HG03095 (cell line): ENCODE measurements around the gene MAPKAP1.
"Not testable (repeated sequence)": the region's sequence is repeated elsewhere in the genome, so short reads cannot be mapped to it uniquely, and the experiment has no call there.

Source experiments
- ATAC-seq: cut with Tn5 transposase; IDR thresholded peaks from one replicate; pipeline ENCODE4 v1.9.1; 2021; ENCODE audit warnings: moderate library complexity; ENCODE audit not compliant: unreplicated experiment

The MAPKAP1 gene

DNA sequence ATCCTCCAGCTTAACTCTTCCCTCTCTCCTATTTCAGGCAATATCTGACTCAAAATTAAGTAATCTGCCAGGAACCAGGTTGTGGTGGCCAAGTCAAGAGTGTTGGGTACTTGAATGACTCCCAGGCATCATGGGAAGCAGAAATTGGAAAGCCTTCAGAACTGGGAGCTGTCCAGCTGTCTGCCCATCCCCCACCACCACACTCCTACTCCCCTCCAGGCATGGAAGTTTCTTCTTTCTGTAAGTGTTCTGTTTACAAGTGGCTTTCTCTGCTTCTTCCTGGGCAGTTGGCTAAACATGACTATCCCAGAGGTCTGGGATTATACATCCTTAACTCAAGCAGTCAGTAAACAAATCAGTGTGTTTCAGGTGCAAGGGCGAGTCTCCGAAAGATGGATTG is 25.6 kb upstream of the MAPKAP1 start:
- no peak for ATAC-seq

DNA sequence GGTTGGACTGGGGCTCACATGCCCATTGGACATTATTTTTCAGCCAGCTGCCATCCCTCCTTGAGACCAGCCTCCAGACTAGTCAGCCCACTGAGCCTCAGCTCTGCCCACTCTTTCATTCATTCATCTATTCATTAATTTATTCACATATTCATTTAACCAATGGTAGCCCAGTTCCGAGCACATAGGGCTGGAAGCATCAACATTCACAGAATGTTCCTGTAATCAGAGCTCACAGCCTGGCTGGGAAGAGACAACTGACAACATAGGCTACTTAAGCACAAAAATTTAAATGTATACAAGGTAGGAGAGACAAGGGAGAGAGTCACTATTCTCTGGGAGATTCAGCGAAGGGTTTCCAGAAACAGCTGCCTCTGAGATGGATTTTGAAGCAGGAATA is 23.2 kb upstream of the MAPKAP1 start:
- ATAC-seq, result no peak

DNA sequence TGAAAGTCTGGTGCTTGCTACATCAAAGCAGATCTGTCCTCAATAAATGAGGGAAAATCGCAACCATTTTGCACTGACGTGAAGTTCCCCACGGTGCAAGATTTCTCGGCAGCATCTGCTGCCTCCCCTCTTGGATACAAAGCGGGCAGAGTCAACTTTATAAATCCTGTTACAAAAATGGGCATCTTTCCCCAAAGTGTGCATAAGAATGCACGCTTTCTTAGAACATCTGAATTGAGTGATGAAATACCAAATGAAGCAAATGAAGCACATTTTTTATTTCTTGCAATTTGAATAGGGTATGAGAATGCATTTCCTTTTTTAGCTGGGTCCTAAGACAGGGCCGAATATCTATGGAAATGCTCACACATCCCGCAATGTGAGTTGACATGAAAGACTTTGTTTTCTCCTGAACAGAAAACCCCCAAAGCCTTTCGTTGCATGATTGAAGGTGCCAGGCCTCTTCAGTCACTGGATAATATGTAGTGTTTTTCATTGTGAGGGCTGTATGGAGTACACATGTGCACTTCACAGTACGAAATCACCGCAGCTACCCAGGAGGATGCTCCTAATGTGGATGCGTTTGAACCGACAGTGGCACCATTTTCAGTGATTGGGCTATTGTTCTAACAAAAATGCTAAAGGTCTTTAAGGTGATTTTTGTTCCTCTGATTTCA is 19.6 kb upstream of the MAPKAP1 start:
- ATAC-seq, result no peak

DNA sequence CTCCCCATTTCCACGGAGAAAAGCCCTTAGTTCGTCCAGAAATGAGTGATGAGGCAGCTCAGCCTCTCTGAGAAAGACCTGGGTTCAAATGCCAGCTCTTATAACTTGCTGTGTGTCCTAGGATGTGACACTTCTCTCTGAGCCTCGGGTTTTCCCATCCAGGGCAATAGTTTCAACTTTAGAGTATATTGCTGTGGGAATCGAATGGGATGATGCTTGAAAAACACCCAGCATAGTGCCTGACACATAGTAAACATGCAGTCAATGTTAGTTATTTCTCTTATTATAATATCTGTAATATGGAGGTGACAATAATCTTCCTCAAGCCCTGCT is 430 bp upstream of the MAPKAP1 start:
- ATAC-seq, result no peak

GRCh38 chr9:125705893-125706292 is 1.1 kb downstream of the MAPKAP1 start:
- ATAC-seq, result no peak

DNA sequence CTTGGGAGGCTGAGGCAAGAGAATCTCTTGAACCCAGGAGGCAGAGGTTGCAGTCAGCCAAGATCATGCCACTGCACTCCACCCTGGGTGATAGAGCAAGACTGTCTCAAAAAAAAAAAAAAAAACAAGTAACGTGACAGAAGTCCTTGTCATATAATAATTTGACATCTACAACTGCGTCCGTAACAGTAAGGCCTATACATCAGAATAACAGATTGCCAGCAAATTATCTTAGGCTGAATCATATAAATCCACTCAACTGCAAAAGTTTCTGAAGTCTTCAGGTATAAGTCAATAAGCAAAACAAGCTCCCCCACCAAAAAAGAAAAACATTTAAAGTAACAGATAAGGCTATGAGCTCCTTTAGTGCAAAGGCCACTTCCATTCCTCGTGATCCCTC is 3.3 kb downstream of the MAPKAP1 start:
- ATAC-seq, result no peak

- no peak for ATAC-seq
Observed at GRCh38 chr9:125701351-125701750, 5.7 kb downstream of the MAPKAP1 start.

DNA sequence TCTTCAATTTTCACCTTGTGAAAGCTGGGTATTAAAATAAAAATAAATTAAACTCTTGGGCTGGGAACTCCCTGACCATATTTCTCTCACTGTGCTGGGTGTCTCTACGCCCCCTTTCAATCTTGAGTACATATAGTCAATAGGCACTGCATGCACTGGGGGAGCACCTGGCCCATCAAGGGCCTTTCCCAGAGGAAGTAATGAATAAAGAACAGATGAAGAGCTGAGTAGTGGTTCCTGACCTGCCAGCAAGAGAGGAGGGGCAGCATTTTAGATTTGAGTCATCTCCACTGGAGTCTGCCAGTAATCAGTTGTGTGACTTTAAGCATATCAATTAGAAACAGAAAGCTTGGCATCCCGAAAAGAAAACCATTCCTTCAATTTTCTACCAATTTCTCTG is 6.2 kb downstream of the MAPKAP1 start:
- ATAC-seq, result peak; percentile 75

DNA sequence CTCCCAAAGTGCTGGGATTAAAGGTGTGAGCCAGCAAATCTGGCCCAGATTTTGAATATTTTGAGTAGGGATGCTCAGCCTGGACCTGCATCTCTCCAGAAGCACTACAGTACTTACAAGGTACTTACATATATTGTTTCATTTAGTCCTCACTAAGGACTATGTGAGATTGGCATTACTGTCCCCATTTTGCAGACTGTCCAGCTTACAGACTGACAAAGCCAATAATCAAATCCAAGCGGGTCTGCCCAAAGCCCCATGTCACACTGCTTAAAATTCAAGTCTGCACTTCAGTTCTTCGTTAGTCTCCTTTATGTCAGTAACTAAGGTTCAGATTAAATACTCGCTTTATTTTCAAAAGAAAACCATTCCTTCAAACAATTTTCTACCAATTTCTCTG is 7.1 kb downstream of the MAPKAP1 start:
- no peak for ATAC-seq

- ATAC-seq, result no peak
Observed at GRCh38 chr9:125696106-125696647, 10.8 kb downstream of the MAPKAP1 start.

GRCh38 chr9:125695548-125695947 is 11.5 kb downstream of the MAPKAP1 start:
- not testable (repeated sequence) for ATAC-seq

DNA sequence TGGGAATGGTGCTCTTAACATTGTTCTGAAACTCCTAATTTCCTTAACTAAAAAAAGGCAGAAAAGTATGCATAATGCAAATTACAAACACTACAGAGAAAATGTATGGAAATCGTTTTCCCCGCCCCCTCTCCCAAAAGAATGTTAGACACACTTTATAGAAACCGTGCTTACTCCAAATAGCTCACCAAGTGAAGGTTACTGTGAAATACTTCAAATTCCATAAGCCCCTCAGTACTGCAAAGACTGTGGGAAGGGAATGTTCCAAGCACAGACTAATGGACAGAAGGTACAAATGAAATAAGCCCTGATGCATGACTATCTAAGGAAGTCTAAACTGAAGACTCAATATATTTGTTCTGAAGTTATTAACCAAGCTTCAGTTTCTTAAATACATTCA is 12.5 kb downstream of the MAPKAP1 start:
- no peak for ATAC-seq

- ATAC-seq, result not testable (repeated sequence)
Observed at GRCh38 chr9:125693492-125693891, 13.5 kb downstream of the MAPKAP1 start.

GRCh38 chr9:125691869-125692268 is 15.1 kb downstream of the MAPKAP1 start:
- ATAC-seq, result no peak

GRCh38 chr9:125690679-125691078 is 16.3 kb downstream of the MAPKAP1 start:
- ATAC-seq, result no peak

- no peak for ATAC-seq
Observed at GRCh38 chr9:125687163-125687863, 19.7 kb downstream of the MAPKAP1 start.

DNA sequence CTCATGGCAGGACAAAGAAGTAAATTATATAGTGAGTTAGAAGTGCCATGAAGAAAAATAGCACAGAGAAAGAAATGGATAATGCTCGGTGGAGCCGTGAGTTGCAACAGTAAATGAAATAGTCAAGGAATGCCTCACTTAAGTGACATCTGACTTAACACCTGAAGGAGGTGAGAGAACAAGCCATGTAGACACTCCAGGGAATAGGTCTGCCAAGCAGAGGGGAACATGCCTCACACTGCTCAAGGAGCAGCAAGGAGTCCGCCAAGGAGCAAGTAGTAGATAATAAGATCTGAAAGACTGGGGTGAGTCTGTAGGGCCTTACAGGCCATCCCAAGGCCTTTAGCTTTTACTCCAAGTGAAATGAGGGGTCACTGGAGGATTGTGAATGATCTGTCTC is 21.8 kb downstream of the MAPKAP1 start:
- no peak for ATAC-seq

DNA sequence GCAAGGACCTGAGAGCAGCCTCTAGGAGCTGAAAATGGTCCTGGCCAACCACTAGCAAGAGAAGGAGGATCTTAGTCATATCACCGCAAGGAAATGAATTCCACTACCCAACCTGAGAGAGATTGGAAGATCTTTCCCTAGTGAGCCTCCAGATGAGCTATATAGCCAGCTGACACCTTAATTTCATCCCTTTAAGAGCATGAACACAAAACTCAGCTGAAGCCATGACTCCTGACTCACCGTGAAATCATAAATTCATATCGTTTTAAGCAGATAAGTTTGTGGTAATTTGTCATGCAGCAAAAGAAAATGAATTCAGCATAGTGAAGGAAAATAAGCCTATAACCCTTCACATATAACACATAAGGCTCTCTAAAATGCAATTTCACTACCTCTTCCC is 23.5 kb downstream of the MAPKAP1 start:
- no peak for ATAC-seq

DNA sequence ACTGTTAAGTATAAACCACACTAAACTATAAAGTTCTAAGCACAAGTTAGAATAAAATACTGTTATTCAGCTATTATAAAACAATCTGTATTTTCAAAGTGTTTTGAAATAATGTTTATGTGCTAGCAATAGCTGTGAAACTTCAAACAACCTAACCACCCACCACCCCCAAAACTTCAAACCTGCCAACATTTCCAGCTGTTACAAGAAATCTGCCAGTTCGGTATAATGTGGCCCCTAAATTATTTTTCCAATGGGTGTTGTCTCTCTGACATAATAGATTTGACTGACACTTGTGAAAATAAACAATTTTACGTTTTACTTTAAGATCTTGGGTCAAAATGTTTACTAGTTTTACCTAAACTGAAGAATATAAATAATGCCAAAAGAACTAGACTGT is 24.7 kb downstream of the MAPKAP1 start:
- ATAC-seq, result no peak

- no peak for ATAC-seq
Observed at GRCh38 chr9:125681657-125682056, 25.4 kb downstream of the MAPKAP1 start.

DNA sequence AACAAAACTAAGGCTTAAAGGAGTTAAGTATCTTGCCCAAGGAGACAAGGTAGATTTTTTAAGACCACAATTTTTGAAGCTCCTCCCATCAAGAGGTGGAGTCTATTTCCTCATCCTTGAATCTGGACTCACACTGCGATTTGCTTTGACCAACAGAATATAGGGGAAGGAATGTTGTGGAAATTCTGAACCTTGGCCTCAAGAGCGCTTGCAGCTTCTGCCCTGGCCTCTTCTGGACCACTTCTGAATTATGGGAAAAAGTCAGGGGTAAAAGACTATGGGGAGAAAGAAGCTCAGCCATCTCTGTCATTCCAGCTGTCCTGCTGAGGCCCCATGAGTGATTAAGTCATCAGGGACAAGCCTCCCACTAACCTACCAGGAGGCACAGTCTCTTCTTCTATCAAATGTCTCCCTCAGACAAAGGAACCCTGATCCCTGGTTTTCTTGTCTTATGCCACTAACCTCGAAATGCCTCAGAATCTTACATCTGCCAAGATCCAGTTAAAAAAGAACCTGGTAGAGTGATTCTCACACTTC is 25.9 kb downstream of the MAPKAP1 start:
- no peak for ATAC-seq

- no peak for ATAC-seq
Observed at GRCh38 chr9:125680445-125680844, 26.6 kb downstream of the MAPKAP1 start.
